GM23248 (cell line): ENCODE data around the gene PRR18.

ENCODE experiments used
- EZH2 ChIP-seq: fragments of 200-600 bp; sonication (generic); IDR thresholded peaks from 2 replicates; pipeline ENCODE4 v1.6.1; 2018; ENCODE audit warnings: antibody characterized with exemption, mild to moderate bottlenecking; ENCODE audit not compliant: insufficient read depth, poor library complexity, severe bottlenecking
- EZH2phosphoT487 ChIP-seq: fragments of 200-600 bp; sonication (generic); IDR thresholded peaks from 2 replicates; pipeline ENCODE4 v1.6.1; 2018; ENCODE audit warnings: antibody characterized with exemption, moderate library complexity, mild to moderate bottlenecking, low read depth; ENCODE audit not compliant: insufficient read depth

- TF ChIP-seq EZH2phosphoT487 (no peak), EZH2 (no peak)
Measured at GRCh38 chr6:166325383-166326042, 17.3 kb upstream of the PRR18 start.
